A549 (cell line): Measurements from ENCODE around the gene HHIPL2. TPM values are rescaled to one million over a fixed set of nuclear protein-coding genes. Genes with fewer than 3 reads are reported as not detected.

Source experiments
- ATAC-seq, 2 experiments: fragments of 200-7000 bp in 1 of 2; fragments of >200 bp in 1 of 2; cut with Nextera tagmentation in 1 of 2; cut with Tn5 transposase in 1 of 2; 3 replicates each; pipeline versions ENCODE4 v1.8.0 to v1.9.1; 2018 to 2020; ENCODE audit warnings: mild to moderate bottlenecking in 1 of 2, moderate library complexity in 1 of 2
- CTCF ChIA-PET: fragments of 300-600 bp; sonication (Branson Sonifier 250); formaldehyde crosslinking; extraction: SDS; loops from one replicate; lab custom pipeline; 2021; ENCODE audit warnings: antibody characterized with exemption, inconsistent platforms; lab: Yijun Ruan, JAX
- POLR2A ChIA-PET: fragments of 350-600 bp; formaldehyde crosslinking; extraction: SDS; loops from one replicate; lab custom pipeline; 2021; ENCODE audit warnings: antibody characterized with exemption, inconsistent platforms; lab: Yijun Ruan, JAX
- DNase-seq, 2 experiments: peaks; one replicate each; pipeline versions ENCODE4 v3.0.0 to v3.0.0-alpha.2; 2011 to 2016; ENCODE audit warnings: low read depth in 1 of 2, low spot score in 1 of 2
- FAIRE-seq: peaks from 2 replicates; lab custom pipeline; 2011; peaks lifted over from hg19 to GRCh38; lab: Jason Lieb, UNC
- H3K27ac ChIP-seq, 2 experiments: fragments of >200 bp; sonication (Bioruptor Twin); formaldehyde crosslinking; 3 replicates each; pipeline ENCODE4 v1.5.1; 2016 to 2017
- H3K4me1 ChIP-seq: fragments of >200 bp; sonication (Bioruptor Twin); formaldehyde crosslinking; 3 replicates; pipeline ENCODE4 v1.6.1; 2016
- H3K4me2 ChIP-seq: fragments of >200 bp; sonication (Bioruptor Twin); formaldehyde crosslinking; 3 replicates; pipeline ENCODE4 v1.6.1; 2016
- H3K4me3 ChIP-seq: fragments of >200 bp; sonication (Bioruptor Twin); formaldehyde crosslinking; 3 replicates; pipeline ENCODE4 v1.5.1; 2016
- H3K9me3 ChIP-seq: fragments of >200 bp; sonication (Bioruptor Twin); formaldehyde crosslinking; 3 replicates; pipeline ENCODE4 v1.6.1; 2016
- BHLHE40 ChIP-seq: IDR thresholded peaks from 2 replicates; pipeline ENCODE4 v1.6.1; 2012; ENCODE audit warnings: low read depth, low read length, inconsistent platforms
- CTCF ChIP-seq: fragments of >200 bp; sonication (Bioruptor Twin); formaldehyde crosslinking; IDR thresholded peaks from 3 replicates; pipeline ENCODE4 v1.5.1; 2016
- EHMT2 ChIP-seq: fragments of 200-600 bp; sonication (generic); IDR thresholded peaks from 2 replicates; pipeline ENCODE4 v1.6.1; 2016; ENCODE audit warnings: antibody characterized with exemption, low read depth, mild to moderate bottlenecking, moderate library complexity
- ELK1 ChIP-seq: fragments of 150-350 bp; IDR thresholded peaks from 2 replicates; pipeline ENCODE4 v1.6.1; 2014; ENCODE audit warnings: low read depth, mild to moderate bottlenecking, low read length
- FOXS1 ChIP-seq: fragments of 250-450 bp; sonication (Bioruptor Pico); IDR thresholded peaks from 2 replicates; pipeline ENCODE4 v1.5.0; 2020; ENCODE audit warnings: mild to moderate bottlenecking, moderate library complexity
- HDAC2 ChIP-seq: fragments of 200-600 bp; sonication (generic); IDR thresholded peaks from 2 replicates; pipeline ENCODE4 v1.6.1; 2016
- HOXB5 ChIP-seq: fragments of 250-450 bp; sonication (Bioruptor Pico); IDR thresholded peaks from 2 replicates; pipeline ENCODE4 v1.5.0; 2020; ENCODE audit warnings: mild to moderate bottlenecking, moderate library complexity
- JUN ChIP-seq, 2 experiments: fragments of >200 bp; sonication (Bioruptor Twin); formaldehyde crosslinking; IDR thresholded peaks; 2 replicates in 1 of 2; 3 replicates in 1 of 2; pipeline ENCODE4 v1.6.1; 2016 to 2017
- MAFK ChIP-seq: fragments of 450-650 bp; IDR thresholded peaks from 2 replicates; pipeline ENCODE4 v1.6.1; 2014; ENCODE audit not compliant: partially characterized antibody
- MYC ChIP-seq: IDR thresholded peaks from 2 replicates; pipeline ENCODE4 v1.6.1; 2012; ENCODE audit warnings: mild to moderate bottlenecking, inconsistent platforms, low read length, improper control_type of control experiment, borderline replicate concordance
- NFE2L2 ChIP-seq: fragments of 150-350 bp; conservative IDR thresholded peaks from 2 replicates; pipeline ENCODE4 v1.6.1; 2014; ENCODE audit warnings: low read length
- PHF8 ChIP-seq: fragments of 200-600 bp; sonication (generic); IDR thresholded peaks from 2 replicates; pipeline ENCODE4 v1.6.1; 2016; ENCODE audit warnings: low read depth, mild to moderate bottlenecking, antibody characterized with exemption, moderate library complexity, borderline replicate concordance
- RARB ChIP-seq: fragments of 250-450 bp; sonication (Bioruptor Pico); IDR thresholded peaks from 2 replicates; pipeline ENCODE4 v1.8.0; 2021; ENCODE audit warnings: mild to moderate bottlenecking, moderate library complexity
- TFCP2L1 ChIP-seq: fragments of 250-450 bp; sonication (Bioruptor Pico); IDR thresholded peaks from 2 replicates; pipeline ENCODE4 v1.5.0; 2021; ENCODE audit warnings: mild to moderate bottlenecking
- ZC3H11A ChIP-seq: fragments of 450-650 bp; IDR thresholded peaks from 2 replicates; pipeline ENCODE4 v1.6.1; 2014; ENCODE audit warnings: antibody characterized with exemption, mild to moderate bottlenecking
- ZNF302 ChIP-seq: fragments of 250-450 bp; sonication (Bioruptor Pico); IDR thresholded peaks from 2 replicates; pipeline ENCODE4 v1.9.0; 2021; ENCODE audit warnings: inconsistent platforms, mild to moderate bottlenecking, moderate library complexity
- WGBS: methylation state at CpG from one replicate; pipeline ENCODE4 v1.1.6; 2017; ENCODE audit errors: missing lambda C conversion rate; 5-methylcytosine and 5-hydroxymethylcytosine counted together
- polyA minus RNA-seq: library from RNA; depleted of rRNA, polyadenylated mRNA; stranded (reverse); fragments of >200 nt; gene quantifications from 2 replicates; pipeline ENCODE4 v1.2.3, GENCODE V29; 2011; rRNA and poly(A)+ RNA removed
- polyA plus RNA-seq, 4 experiments: library from polyadenylated mRNA; depleted of rRNA in 3 of 4; stranded (reverse); fragments of >200 nt; fragmentation: RNase III in 1 of 4; extraction: RNeasy Plus Mini Kit Qiagen cat#74134 plus additional on column Dnase treatment in 1 of 4; gene quantifications; 2 replicates in 3 of 4; 3 replicates in 1 of 4; pipeline ENCODE4 v1.2.3, GENCODE V29; 2011 to 2017

Gene HHIPL2
- polyA plus RNA-seq (2011; rRNA removed) (19.6 and 21.0 TPM in 2 replicates), polyA plus RNA-seq (2017; fragmentation: RNase III; extraction: RNeasy Plus Mini Kit Qiagen cat#74134 plus additional on column Dnase treatment) (10.5 to 16.6 TPM (median 14.3 TPM) in 3 replicates), polyA minus RNA-seq (8.1 and 11.6 TPM in 2 replicates)
- 6.3 and 8.3 TPM in 2 replicates for polyA plus RNA-seq (2012; cell fraction: cytosol; rRNA removed)
- 16.9 and 25.6 TPM in 2 replicates for polyA plus RNA-seq (2012; cell fraction: nucleus; rRNA removed)

GRCh38 chr1:222547944-222548671, at the start of gene HHIPL2:
Gene HHIPL2 (minus strand): TSS chr1:222548104. CDS start chr1:222548044, 60 bp downstream.
- no peaks in the 10 kb centered on the region for H3K9me3 ChIP-seq

GRCh38 chr1:222596696-222597095, 48.8 kb upstream of the HHIPL2 start:
- no peak for FAIRE-seq
- ChIA-PET CTCF (no interaction called here), POLR2A (no interaction called here)
- Histone ChIP-seq H3K27ac (no peak overlapping the region), H3K4me1 (peaks cover 8% of the 10 kb centered on the region; the same call in 2 of the 3 replicates), H3K4me3 (no peak overlapping the region), H3K4me2 (no peak overlapping the region), H3K9me3 (peaks cover 9% of the 10 kb centered on the region; the same call in 1 of the 3 replicates)
- TF ChIP-seq MYC (no peak), MAFK (peak; percentile 44)
- no peak for ATAC-seq
- 45% methylated on average over 4 of the region's 4 CpGs for WGBS
- no peak for DNase-seq

More at GRCh38 chr1:222547944-222548671, at the start of gene HHIPL2:
- ChIA-PET POLR2A (no interaction called here), CTCF (interaction anchor here (1.3 to 1.4 kb wide), 2 partner anchors 8 to 83 kb away, joined by 4 to 8 read pairs; no protein-coding TSS in a partner anchor)
- TF ChIP-seq RARB (CRISPR knock-in tag) (no peak), HOXB5 (no peak), MAFK (no peak), PHF8 (no peak), HDAC2 (no peak), EHMT2 (no peak), ELK1 (no peak), ZC3H11A (no peak), MYC (no peak), NFE2L2 (no peak), FOXS1 (CRISPR knock-in tag) (no peak), BHLHE40 (no peak)
- Histone ChIP-seq H3K4me2 (peak within 1 kb of the TSS; percentile 89), H3K27ac (peak within 1 kb of the TSS; percentile 86 to 88), H3K4me1 (peaks cover 37% of the 10 kb centered on the region), H3K4me3 (peak within 1 kb of the TSS; percentile 45)
- DNase-seq, result peak in 1 of 2 experiments; percentile 33
- ATAC-seq, result peak; percentile 42 to 61; a peak in 5 of 6 replicates
- 55% methylated on average over 7 of the region's 8 CpGs for WGBS
- no peak for FAIRE-seq

GRCh38 chr1:222594789-222595188, 46.9 kb upstream of the HHIPL2 start:
- H3K4me2 ChIP-seq, result no peak overlapping the region
- no peak for DNase-seq
- TF ChIP-seq ZNF302 (no peak), CTCF (no peak), MYC (no peak), JUN (IDR thresholded peaks at IDR 0.05) (no peak), TFCP2L1 (CRISPR knock-in tag) (no peak)
- TF ChIP-seq, all 56 proteins: peak for 0
- ChIA-PET CTCF (interaction anchor here (0.7 to 2.0 kb wide), 3 partner anchors 10 to 130 kb away, joined by 3 to 6 read pairs (median 4); no protein-coding TSS in a partner anchor), POLR2A (no interaction called here)
- FAIRE-seq (no peak), ATAC-seq (no peak)
- H3K9me3 ChIP-seq, result peaks cover 9% of the 10 kb centered on the region; the same call in 1 of the 3 replicates
- WGBS, result 50% methylated on average over 3 of the region's 3 CpGs
- H3K4me3 ChIP-seq, result no peak overlapping the region
- no peak overlapping the region for H3K27ac ChIP-seq
- peaks cover 5% of the 10 kb centered on the region; the same call in 1 of the 3 replicates for H3K4me1 ChIP-seq
